Measurements from ENCODE around the gene ALPL. TPM values are rescaled to one million over a fixed set of nuclear protein-coding genes. Genes with fewer than 3 reads are reported as not detected.

The ALPL gene
- total RNA-seq, 2 donors from 2014 or later: 6.3 to 15.6 TPM

GRCh38 chr1:21534674-21535378 is 25.6 kb downstream of the ALPL start:
- WGBS: 52% methylated on average over 11 of the region's 11 CpGs
- no peak overlapping the region for H3K4me3 ChIP-seq
- intact Hi-C loops (cut with DNase I): no loop called here

GRCh38 chr1:21536218-21536617 is 27.0 kb downstream of the ALPL start:
- TF ChIP-seq CTCF (IDR thresholded peaks at IDR 0.05): no peak
- peak; percentile 26 for TF ChIP-seq POLR2AphosphoS5 (IDR thresholded peaks at IDR 0.05)
- H3K9me3 ChIP-seq: no peaks in the 10 kb centered on the region
- DNase-seq (ENCODE audit: low spot score): no peak
- intact Hi-C loops (cut with DNase I): no loop called here
- H3K4me1 ChIP-seq (replicated peaks): no peaks in the 10 kb centered on the region
- WGBS: 27% methylated on average over 2 of the region's 2 CpGs
- no peak overlapping the region for H3K27ac ChIP-seq
- no peak overlapping the region for H3K4me3 ChIP-seq
- no peaks in the 10 kb centered on the region for H3K27me3 ChIP-seq (replicated peaks; ENCODE audit: insufficient read depth)
- H3K36me3 ChIP-seq: no peaks in the 10 kb centered on the region

More at GRCh38 chr1:21534674-21535378, 25.6 kb downstream of the ALPL start:
- Histone ChIP-seq H3K27ac (no peak overlapping the region), H3K36me3 (no peaks in the 10 kb centered on the region), H3K27me3 (replicated peaks; ENCODE audit: insufficient read depth) (no peaks in the 10 kb centered on the region), H3K9me3 (no peaks in the 10 kb centered on the region), H3K4me1 (replicated peaks) (no peaks in the 10 kb centered on the region)
- DNase-seq (ENCODE audit: low spot score): peak; percentile 79
- peak; percentile 71 for TF ChIP-seq POLR2AphosphoS5 (IDR thresholded peaks at IDR 0.05)
- TF ChIP-seq POLR2A (IDR thresholded peaks at IDR 0.05): no peak
- TF ChIP-seq CTCF (IDR thresholded peaks at IDR 0.05): peak in 3 of 4 experiments; percentile 45 to 68 (median 65)

- H3K4me3 ChIP-seq: no peak overlapping the region
- no peaks in the 10 kb centered on the region for H3K36me3 ChIP-seq
- no peaks in the 10 kb centered on the region for H3K27me3 ChIP-seq (replicated peaks; ENCODE audit: insufficient read depth)
- WGBS: 60% methylated on average over 12 of the region's 12 CpGs
- TF ChIP-seq CTCF (IDR thresholded peaks at IDR 0.05) (no peak), POLR2A (IDR thresholded peaks at IDR 0.05) (no peak), POLR2AphosphoS5 (IDR thresholded peaks at IDR 0.05) (no peak)
- no peak for DNase-seq (ENCODE audit: low spot score)
- no peak overlapping the region for H3K27ac ChIP-seq
- H3K4me1 ChIP-seq (replicated peaks): no peaks in the 10 kb centered on the region
- no peaks in the 10 kb centered on the region for H3K9me3 ChIP-seq
- intact Hi-C loops (cut with DNase I): no loop called here
Measured at GRCh38 chr1:21537511-21537931, 28.3 kb downstream of the ALPL start.

GRCh38 chr1:21537932-21538630 is 28.9 kb downstream of the ALPL start:
- Histone ChIP-seq H3K27me3 (replicated peaks; ENCODE audit: insufficient read depth) (no peaks in the 10 kb centered on the region), H3K9me3 (no peaks in the 10 kb centered on the region), H3K4me1 (replicated peaks) (no peaks in the 10 kb centered on the region), H3K27ac (no peak overlapping the region), H3K36me3 (no peaks in the 10 kb centered on the region), H3K4me3 (no peak overlapping the region)
- DNase-seq (ENCODE audit: low spot score): no peak
- TF ChIP-seq POLR2A (IDR thresholded peaks at IDR 0.05): no peak
- TF ChIP-seq CTCF (IDR thresholded peaks at IDR 0.05): no peak
- no peak for TF ChIP-seq POLR2AphosphoS5 (IDR thresholded peaks at IDR 0.05)
- WGBS: 63% methylated on average over 27 of the region's 27 CpGs
- intact Hi-C loops (cut with DNase I): no loop called here

All from prostate gland (tissue), 2 donors.